Bronchial epithelial cell (primary cell): ENCODE measurements around the gene ACOXL. TPM values are rescaled to one million over a fixed set of nuclear protein-coding genes. Genes with fewer than 3 reads are reported as not detected.

Experiments
- DNase-seq: peaks from one replicate; pipeline ENCODE4 v3.0.0-alpha.2; 2010; ENCODE audit warnings: low read depth
- FAIRE-seq: peaks from 2 replicates; lab custom pipeline; 2011; peaks lifted over from hg19 to GRCh38; lab: Jason Lieb, UNC
- H3K27me3 ChIP-seq: 2 replicates; pipeline ENCODE4 v1.5.1; 2011; ENCODE audit warnings: low read length; ENCODE audit not compliant: control insufficient read depth, insufficient read depth
- H3K36me3 ChIP-seq: 2 replicates; pipeline ENCODE4 v1.5.1; 2011; ENCODE audit warnings: low read length; ENCODE audit not compliant: control insufficient read depth, insufficient read depth
- H3K4me3 ChIP-seq: 2 replicates; pipeline ENCODE4 v1.5.1; 2011; ENCODE audit warnings: mild to moderate bottlenecking, low read depth, low read length, control low read depth
- total RNA-seq: library from RNA; depleted of rRNA; stranded (reverse); fragments of >200 nt; gene quantifications from 2 replicates; pipeline ENCODE4 v1.2.1, GENCODE V29; 2014
- TF ChIP-seq, protein P1 (sequence below): IDR thresholded peaks from 2 replicates; pipeline ENCODE4 v1.5.1; 2011; ENCODE audit warnings: mild to moderate bottlenecking, moderate library complexity, low read length, control low read depth, inconsistent platforms; ENCODE audit not compliant: insufficient read depth, severe bottlenecking

The ACOXL gene
- total RNA-seq, 1 donor from 2014 or later: not detected

DNA sequence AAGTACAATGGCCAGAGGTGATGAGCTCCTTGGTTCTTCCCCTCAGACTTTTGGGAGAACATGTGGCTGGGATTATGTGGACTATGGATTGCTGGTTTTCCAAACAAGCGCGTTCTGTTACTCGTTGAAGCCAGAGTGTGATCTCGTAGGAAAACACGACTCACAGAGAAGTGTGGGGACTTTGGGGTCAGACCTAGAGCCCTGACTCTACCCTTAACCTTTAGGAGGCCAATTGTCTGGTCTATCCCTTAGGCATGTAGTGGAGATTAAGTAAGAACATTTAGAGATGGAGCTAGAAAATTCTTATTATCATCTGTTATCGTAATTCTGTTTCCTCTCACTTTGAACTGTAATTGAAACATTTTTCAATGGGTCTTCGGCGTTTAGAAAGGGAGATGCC, 424.2 kb downstream of the ACOXL start:
- TF ChIP-seq, protein P1, sequence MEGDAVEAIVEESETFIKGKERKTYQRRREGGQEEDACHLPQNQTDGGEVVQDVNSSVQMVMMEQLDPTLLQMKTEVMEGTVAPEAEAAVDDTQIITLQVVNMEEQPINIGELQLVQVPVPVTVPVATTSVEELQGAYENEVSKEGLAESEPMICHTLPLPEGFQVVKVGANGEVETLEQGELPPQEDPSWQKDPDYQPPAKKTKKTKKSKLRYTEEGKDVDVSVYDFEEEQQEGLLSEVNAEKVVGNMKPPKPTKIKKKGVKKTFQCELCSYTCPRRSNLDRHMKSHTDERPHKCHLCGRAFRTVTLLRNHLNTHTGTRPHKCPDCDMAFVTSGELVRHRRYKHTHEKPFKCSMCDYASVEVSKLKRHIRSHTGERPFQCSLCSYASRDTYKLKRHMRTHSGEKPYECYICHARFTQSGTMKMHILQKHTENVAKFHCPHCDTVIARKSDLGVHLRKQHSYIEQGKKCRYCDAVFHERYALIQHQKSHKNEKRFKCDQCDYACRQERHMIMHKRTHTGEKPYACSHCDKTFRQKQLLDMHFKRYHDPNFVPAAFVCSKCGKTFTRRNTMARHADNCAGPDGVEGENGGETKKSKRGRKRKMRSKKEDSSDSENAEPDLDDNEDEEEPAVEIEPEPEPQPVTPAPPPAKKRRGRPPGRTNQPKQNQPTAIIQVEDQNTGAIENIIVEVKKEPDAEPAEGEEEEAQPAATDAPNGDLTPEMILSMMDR: no peak
- FAIRE-seq (no peak), DNase-seq (no peak)
- peaks cover 7% of the 10 kb centered on the region for H3K36me3 ChIP-seq
- no peaks in the 10 kb centered on the region for H3K27me3 ChIP-seq
- H3K4me3 ChIP-seq: no peak overlapping the region

DNA sequence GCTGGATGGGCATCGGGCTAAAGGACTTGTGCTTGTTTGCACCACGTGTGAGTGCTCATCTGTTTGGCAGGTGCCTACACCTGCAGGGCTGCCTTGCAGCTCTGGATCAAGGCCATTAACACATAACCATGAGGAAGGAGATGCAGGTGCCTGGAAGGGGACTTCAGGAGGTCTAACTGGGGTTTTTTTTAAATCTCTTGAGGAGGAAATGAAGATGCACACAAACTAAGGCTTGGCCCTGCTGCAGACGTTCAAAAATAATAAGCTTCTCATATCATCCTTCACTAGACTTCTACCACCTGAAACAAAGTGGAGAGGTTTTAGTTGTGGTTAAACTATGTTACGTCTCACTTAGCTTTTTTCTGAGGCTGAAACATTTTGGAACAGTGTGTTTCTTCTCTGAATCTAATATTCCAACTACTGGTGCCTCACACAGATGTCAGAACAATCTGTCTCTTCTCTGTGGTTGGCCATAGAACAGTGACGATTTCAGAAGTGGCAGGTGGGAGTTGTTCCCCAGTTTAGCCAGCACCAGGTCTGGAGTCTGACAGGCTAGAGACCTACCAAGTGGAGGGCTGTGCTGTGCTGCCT, 424.8 kb downstream of the ACOXL start:
- TF ChIP-seq, protein P1: no peak
- no peak overlapping the region for H3K4me3 ChIP-seq
- H3K27me3 ChIP-seq: no peaks in the 10 kb centered on the region
- H3K36me3 ChIP-seq: peaks cover 7% of the 10 kb centered on the region
- FAIRE-seq (no peak), DNase-seq (no peak)

DNA sequence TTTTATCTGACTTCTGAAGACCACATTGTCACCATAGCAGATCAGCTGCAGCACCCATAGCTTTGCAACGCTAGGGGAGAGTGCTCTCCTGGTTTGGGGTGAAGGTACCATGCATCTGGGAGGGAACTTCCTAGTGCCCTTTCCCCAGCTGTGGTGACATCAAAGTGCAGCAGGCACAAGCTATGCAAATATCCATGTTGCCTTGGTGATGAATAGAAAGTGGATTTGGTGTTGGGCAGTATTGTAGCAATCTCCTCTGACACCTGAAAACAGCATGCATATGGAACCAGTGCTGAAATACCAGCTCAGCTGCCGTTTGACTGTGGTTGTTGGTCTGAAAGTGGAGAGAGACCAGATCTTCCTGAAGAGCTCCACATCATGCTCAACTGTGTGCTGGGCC, 425.4 kb downstream of the ACOXL start:
- TF ChIP-seq, protein P1: no peak
- Histone ChIP-seq H3K27me3 (no peaks in the 10 kb centered on the region), H3K4me3 (no peak overlapping the region), H3K36me3 (peaks cover 4% of the 10 kb centered on the region)
- peak; percentile 32 for FAIRE-seq
- no peak for DNase-seq

DNA sequence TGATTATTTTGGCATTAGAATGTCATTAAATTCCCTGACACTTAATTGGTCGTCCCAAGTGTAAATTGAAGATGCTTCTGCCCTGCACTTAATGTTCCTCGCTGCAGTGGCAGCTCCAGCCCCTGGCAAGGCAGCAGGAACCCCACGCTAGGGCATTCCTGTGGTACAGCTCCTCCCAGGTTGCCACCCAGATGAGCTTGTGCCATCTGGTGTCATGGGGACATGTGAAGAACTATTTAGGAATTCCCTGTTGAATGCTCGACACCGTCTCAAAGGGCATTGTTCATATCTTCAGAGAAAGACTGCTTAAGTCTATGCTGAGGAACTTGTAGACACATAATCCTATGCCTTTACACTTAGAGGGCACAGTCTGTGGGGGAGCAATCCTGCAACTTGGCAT, 427.3 kb downstream of the ACOXL start:
- H3K27me3 ChIP-seq: no peaks in the 10 kb centered on the region
- peaks cover 8% of the 10 kb centered on the region for H3K36me3 ChIP-seq
- DNase-seq (no peak), FAIRE-seq (no peak)
- TF ChIP-seq, protein P1: no peak
- no peak overlapping the region for H3K4me3 ChIP-seq

DNA sequence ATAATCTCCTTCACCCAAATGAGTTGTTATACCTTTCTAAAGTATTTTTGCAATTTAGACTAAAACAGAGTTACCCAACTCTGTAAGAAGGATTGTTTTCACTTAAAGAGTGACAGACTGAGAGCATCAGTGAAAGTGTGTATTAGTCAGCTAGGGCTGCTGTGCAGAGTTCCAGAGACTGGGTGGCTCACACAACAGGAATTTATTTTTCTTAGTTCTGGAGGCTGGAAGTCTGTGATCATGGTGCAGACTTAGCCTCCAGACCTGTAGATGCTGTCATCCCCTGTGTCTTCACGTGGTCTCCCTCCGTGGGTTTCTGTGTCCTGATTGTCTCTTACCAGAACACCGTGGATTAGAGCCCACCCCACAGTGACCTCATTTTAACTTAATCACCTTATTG, 428.4 kb downstream of the ACOXL start:
- FAIRE-seq: no peak

More for the DNA sequence above, 428.4 kb downstream of the ACOXL start:
- TF ChIP-seq, protein P1: no peak
- Histone ChIP-seq H3K27me3 (no peaks in the 10 kb centered on the region), H3K36me3 (peaks cover 11% of the 10 kb centered on the region), H3K4me3 (no peak overlapping the region)
- peak; percentile 78 for DNase-seq
